ENCODE results near the gene MAD1L1. TPM values are rescaled to one million over a fixed set of nuclear protein-coding genes. Genes with fewer than 3 reads are reported as not detected.
A peak's percentile ranks its signal among the peaks of the same experiment; 100 is the strongest.

MAD1L1 gene
- total RNA-seq, 4 donors from 2014 or later, result 60.3 to 149 (median 73.7) TPM

DNA sequence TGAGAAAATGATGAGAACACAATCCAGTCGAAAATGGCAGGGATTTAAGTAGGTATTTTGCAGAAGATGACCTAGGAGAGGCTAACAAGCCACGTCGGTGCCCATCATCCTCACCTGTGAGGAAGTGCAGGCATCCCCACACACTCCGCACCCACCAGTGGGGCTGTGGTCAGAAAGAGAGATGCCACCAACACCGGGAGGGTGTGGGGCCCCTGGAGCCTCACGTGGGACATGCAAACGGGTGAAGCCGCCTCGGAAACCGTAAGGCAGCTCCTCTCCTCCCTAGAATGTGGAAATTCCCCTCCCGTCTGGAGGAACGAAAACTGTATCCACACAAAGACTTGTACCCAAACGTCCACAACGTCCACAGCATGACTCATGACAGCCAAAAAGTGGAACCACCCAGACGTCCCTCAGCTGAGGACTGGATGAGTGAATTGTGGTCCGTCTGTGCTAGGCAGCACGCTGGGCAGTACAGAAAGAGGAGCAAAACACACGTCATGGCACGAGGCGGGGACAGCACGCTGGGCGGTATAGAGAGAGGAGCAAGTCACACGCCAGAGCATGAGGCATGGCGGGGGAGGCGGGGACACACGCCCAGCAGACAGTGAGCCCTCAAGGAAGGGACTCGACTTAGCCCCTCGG is 316.7 kb downstream of the MAD1L1 start:
- H3K36me3 ChIP-seq, result peaks cover 0 to 6% (median 0%) of the 10 kb centered on the region in 3 donors
- no peak overlapping the region for H3K27ac ChIP-seq
- no peak overlapping the region for H3K4me3 ChIP-seq
- no peak for TF ChIP-seq POLR2A (IDR thresholded peaks at IDR 0.05)
- TF ChIP-seq EP300 (IDR thresholded peaks at IDR 0.05), result peak in 1 of 2 donors; percentile 17
- TF ChIP-seq, protein P1, sequence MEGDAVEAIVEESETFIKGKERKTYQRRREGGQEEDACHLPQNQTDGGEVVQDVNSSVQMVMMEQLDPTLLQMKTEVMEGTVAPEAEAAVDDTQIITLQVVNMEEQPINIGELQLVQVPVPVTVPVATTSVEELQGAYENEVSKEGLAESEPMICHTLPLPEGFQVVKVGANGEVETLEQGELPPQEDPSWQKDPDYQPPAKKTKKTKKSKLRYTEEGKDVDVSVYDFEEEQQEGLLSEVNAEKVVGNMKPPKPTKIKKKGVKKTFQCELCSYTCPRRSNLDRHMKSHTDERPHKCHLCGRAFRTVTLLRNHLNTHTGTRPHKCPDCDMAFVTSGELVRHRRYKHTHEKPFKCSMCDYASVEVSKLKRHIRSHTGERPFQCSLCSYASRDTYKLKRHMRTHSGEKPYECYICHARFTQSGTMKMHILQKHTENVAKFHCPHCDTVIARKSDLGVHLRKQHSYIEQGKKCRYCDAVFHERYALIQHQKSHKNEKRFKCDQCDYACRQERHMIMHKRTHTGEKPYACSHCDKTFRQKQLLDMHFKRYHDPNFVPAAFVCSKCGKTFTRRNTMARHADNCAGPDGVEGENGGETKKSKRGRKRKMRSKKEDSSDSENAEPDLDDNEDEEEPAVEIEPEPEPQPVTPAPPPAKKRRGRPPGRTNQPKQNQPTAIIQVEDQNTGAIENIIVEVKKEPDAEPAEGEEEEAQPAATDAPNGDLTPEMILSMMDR (IDR thresholded peaks at IDR 0.05), result no peak
- DNase-seq (ENCODE audit: low spot score in 2 of 2), result no peak
- H3K9me3 ChIP-seq, result no peaks in the 10 kb centered on the region
- whole genome bisulfite sequencing, 2 donors, result 81 to 91% methylated on average over 27 to 28 of the region's 28 CpGs
- H3K27me3 ChIP-seq, result no peaks in the 10 kb centered on the region
- H3K4me1 ChIP-seq, result peaks cover 0 to 51% (median 9%) of the 10 kb centered on the region in 4 donors

DNA sequence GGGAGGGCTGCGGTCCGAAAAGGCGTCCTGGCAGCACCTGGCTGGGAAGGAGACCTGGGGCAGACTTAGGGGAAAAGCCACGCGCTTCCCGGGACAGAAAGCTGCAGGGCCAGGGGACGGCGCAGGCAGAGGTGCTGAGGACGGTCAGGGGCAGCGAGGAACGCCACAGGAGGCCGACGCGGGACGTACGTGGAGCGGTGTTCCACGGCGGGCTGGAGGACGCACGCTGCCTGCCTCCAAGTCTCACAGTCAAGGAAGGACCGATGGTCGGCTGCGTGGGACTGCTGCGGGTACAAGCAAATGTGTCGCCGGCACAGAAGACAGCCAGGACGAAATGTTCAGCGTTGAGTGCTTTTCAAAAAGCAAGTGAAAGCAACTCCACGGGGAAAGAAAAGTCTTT is 317.4 kb downstream of the MAD1L1 start:
- Histone ChIP-seq H3K27me3 (no peaks in the 10 kb centered on the region), H3K4me3 (no peak overlapping the region), H3K27ac (no peak overlapping the region), H3K4me1 (peaks cover 0 to 48% (median 7%) of the 10 kb centered on the region in 4 donors), H3K9me3 (no peaks in the 10 kb centered on the region), H3K36me3 (peaks cover 0 to 6% (median 0%) of the 10 kb centered on the region in 3 donors)
- 96 to 97% methylated on average over 30 of the region's 30 CpGs for WGBS, 2 donors
- DNase-seq (ENCODE audit: low spot score in 2 of 2), result no peak
- no peak for TF ChIP-seq POLR2A (IDR thresholded peaks at IDR 0.05)
- no peak for TF ChIP-seq EP300 (IDR thresholded peaks at IDR 0.05)
- TF ChIP-seq, protein P1 (IDR thresholded peaks at IDR 0.05), result no peak

DNA sequence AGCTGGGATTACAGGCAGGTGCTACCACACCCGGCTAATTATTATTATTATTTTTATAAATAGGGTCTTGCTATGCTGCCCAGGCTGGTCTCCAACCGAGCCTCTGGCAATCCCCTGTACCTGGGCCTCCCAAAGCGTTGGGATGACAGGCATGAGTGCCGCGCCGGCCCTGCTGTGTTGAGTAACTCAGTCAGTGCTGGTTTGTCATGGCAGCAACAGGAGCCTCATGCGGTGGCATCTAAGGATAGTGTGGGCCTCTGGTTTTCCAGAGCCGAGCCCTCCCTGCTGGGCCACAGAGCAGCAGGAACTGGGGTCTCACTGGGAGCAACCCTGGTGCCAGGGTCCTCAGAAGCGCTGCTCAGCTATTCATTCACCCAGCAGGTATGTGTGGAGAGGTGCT is 318.0 kb downstream of the MAD1L1 start:
- Histone ChIP-seq H3K9me3 (no peaks in the 10 kb centered on the region), H3K4me1 (peaks cover 0 to 42% (median under 1%) of the 10 kb centered on the region in 4 donors), H3K4me3 (no peak overlapping the region), H3K36me3 (peaks cover 0 to 6% (median 0%) of the 10 kb centered on the region in 3 donors), H3K27me3 (no peaks in the 10 kb centered on the region), H3K27ac (no peak overlapping the region)
- WGBS, 2 donors, result 89 to 91% methylated on average over 9 of the region's 9 CpGs
- no peak for DNase-seq (ENCODE audit: low spot score in 2 of 2)
- TF ChIP-seq EP300 (IDR thresholded peaks at IDR 0.05) (no peak), POLR2A (IDR thresholded peaks at IDR 0.05) (no peak)
- TF ChIP-seq, protein P1 (IDR thresholded peaks at IDR 0.05), result no peak

DNA sequence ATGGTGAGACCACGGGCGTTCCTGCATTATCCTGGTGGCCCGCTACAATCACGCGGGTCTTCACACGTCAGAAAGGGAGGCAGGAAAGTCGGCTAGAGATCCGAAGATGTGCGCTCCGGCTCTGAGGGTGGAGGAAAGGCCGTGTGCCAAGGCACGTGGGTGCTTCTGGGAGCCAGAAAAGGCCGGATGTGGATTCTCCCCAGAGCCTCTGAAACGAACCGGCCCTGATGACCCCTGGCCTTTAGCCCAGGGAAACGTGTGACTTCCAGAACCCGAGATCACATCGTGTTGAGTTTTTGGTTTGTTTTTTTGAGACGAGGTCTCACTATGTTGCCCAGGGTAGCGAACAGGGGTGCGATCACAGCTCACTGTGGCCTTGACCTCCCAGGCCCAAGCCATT is 318.4 kb downstream of the MAD1L1 start:
- Histone ChIP-seq H3K36me3 (peaks cover 0 to 6% (median 0%) of the 10 kb centered on the region in 3 donors), H3K27ac (no peak overlapping the region), H3K4me3 (no peak overlapping the region), H3K4me1 (peaks cover 0 to 38% (median 0%) of the 10 kb centered on the region in 4 donors), H3K9me3 (no peaks in the 10 kb centered on the region), H3K27me3 (no peaks in the 10 kb centered on the region)
- DNase-seq (ENCODE audit: low spot score in 2 of 2), result peak in 1 of 2 donors; percentile 46
- 52 to 55% methylated on average over 21 of the region's 21 CpGs for WGBS, 2 donors
- no peak for TF ChIP-seq POLR2A (IDR thresholded peaks at IDR 0.05)
- TF ChIP-seq EP300 (IDR thresholded peaks at IDR 0.05), result peak in 1 of 2 donors; percentile 47

DNA sequence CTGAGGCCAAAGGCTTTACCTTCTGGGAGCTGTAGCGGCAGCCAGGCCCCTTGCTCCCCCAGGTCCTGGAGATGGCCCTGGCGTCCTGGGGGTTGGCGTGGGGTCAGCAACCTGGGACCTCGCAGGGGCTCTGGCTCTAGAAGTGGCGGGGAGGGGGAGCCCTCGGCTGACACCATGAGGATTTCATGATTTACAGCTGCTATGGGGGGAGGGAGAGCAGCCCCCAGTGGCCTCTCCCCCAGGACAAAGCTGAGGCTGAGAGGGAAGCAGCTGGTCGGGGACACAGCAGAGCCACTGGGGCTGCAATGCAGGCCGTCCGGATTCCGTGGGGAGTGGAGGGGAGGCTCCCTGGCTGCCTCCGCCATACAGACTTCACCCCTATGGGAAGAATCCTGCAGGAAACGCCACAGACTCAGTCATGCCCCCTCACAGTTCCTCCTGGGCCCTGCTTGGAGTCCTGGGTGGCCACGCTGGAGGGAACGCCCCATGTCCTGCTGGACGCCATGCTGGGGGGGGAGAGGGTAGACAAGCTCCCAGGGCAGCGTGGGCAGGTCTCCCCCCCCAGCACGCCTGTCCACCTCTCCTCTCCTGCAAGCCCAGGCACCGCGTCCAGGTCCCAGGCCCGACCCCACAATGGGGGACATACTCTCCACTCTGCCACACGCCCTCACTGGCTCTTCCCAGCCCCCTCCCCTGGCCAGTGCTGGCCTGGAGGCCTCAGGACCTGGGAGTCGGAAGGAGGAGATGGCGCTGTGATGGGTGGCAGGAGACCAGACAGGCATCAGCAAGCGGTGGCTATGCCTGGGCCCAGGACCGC is 319.1 kb downstream of the MAD1L1 start:
- H3K9me3 ChIP-seq, result no peaks in the 10 kb centered on the region
- no peak for DNase-seq (ENCODE audit: low spot score in 2 of 2)
- peaks cover 0 to 11% (median 0%) of the 10 kb centered on the region in 3 donors for H3K36me3 ChIP-seq
- no peaks in the 10 kb centered on the region for H3K27me3 ChIP-seq
- H3K4me1 ChIP-seq, result peaks cover 0 to 35% (median 0%) of the 10 kb centered on the region in 4 donors
- no peak overlapping the region for H3K4me3 ChIP-seq
- H3K27ac ChIP-seq, result no peak overlapping the region
- 87% methylated on average over 15 to 21 of the region's 25 CpGs for WGBS, 2 donors
- TF ChIP-seq POLR2A (IDR thresholded peaks at IDR 0.05), result no peak
